Esophagus squamous epithelium (tissue), 5 donors: ENCODE results near the gene FARSA. TPM values are rescaled to one million over a fixed set of nuclear protein-coding genes. Genes with fewer than 3 reads are reported as not detected.
"Not testable (repeated sequence)": the region's sequence is repeated elsewhere in the genome, so short reads cannot be mapped to it uniquely, and the experiment has no call there.

Experiments
- DNase-seq: peaks from one replicate; lab custom pipeline; 2025; lab: John Stamatoyannopoulos, UW
- H3K27ac ChIP-seq, 4 donors: fragments of 200-600 bp; sonication (generic); one replicate each; pipeline ENCODE4 v1.5.1; 2016 to 2019; ENCODE audit warnings: mild to moderate bottlenecking in 1 of 4
- H3K27me3 ChIP-seq, 4 donors: fragments of 200-600 bp; sonication (generic); 1 replicate in 3 of 4; 2 replicates in 1 of 4; pipeline versions ENCODE4 v1.5.1 to v1.6.0; 2017 to 2021; ENCODE audit warnings: antibody characterized with exemption in 1 of 4
- H3K36me3 ChIP-seq, 3 donors: fragments of 200-600 bp; sonication (generic); one replicate each; pipeline ENCODE4 v1.5.1; 2016 to 2019
- H3K4me1 ChIP-seq, 3 donors: fragments of 200-600 bp; sonication (generic); one replicate each; pipeline ENCODE4 v1.5.1; 2017 to 2019
- H3K4me3 ChIP-seq, 4 donors: fragments of 200-600 bp; sonication (generic); 1 replicate in 3 of 4; 2 replicates in 1 of 4; pipeline ENCODE4 v1.5.1; 2016 to 2019; ENCODE audit warnings: mild to moderate bottlenecking in 2 of 4, moderate library complexity in 1 of 4
- H3K9me3 ChIP-seq, 3 donors: fragments of 200-600 bp; sonication (generic); one replicate each; pipeline ENCODE4 v1.5.1; 2016 to 2019
- CTCF ChIP-seq, 6 experiments: fragments of 450-650 bp in 4 of 6; fragments of 200-600 bp in 2 of 6; sonication (generic) in 2 of 6; IDR thresholded peaks; one replicate each; pipeline ENCODE4 v1.5.1; 2016 to 2019; ENCODE audit warnings: antibody characterized with exemption in 6 of 6, mild to moderate bottlenecking in 4 of 6, moderate library complexity in 4 of 6
- POLR2A ChIP-seq, 4 donors: fragments of 450-650 bp; IDR thresholded peaks; one replicate each; pipeline ENCODE4 v1.6.1; 2017; ENCODE audit warnings: antibody characterized with exemption in 4 of 4, mild to moderate bottlenecking in 4 of 4, moderate library complexity in 3 of 4
- WGBS, 2 donors: methylation state at CpG; one replicate each; pipeline ENCODE4 v1.1.5; 2018; 5-methylcytosine and 5-hydroxymethylcytosine counted together
- intact Hi-C: fragments of 100-400 bp; cut with DNase I; formaldehyde crosslinking; loops from one replicate; pipeline ENCODE4 v1.15.0; 2022
- total RNA-seq, 4 donors: library from RNA; depleted of rRNA; stranded (reverse); fragments of >200 nt; gene quantifications; one replicate each; pipeline ENCODE4 v1.1.0, GENCODE V29; 2016
- donor health status: DM: yes; HTN: yes; CAD: no.

Gene FARSA
- total RNA-seq, 4 donors from 2014 or later, result 47.7 to 53.8 (median 51.0) TPM

GRCh38 chr19:12956446-12957388 is 23.2 kb upstream of the FARSA start, which contains the start of gene GADD45GIP1:
Gene GADD45GIP1, minus strand, starts transcription at chr19:12957223. Its CDS starts 11 bp downstream, at chr19:12957212.
- Histone ChIP-seq H3K9me3 (no peaks in the 10 kb centered on the region), H3K36me3 (peaks cover under 1 to 30% (median 16%) of the 10 kb centered on the region in 3 donors), H3K27ac (peak within 1 kb of the TSS; percentile 88 to 97 (median 92)), H3K27me3 (no peaks in the 10 kb centered on the region), H3K4me1 (peaks cover 42 to 57% (median 43%) of the 10 kb centered on the region in 3 donors), H3K4me3 (peak within 1 kb of the TSS; percentile 65 to 95 (median 86))
- no peak for DNase-seq
- intact Hi-C loops, result no loop called here
- 1 to 4% methylated on average over 16 to 26 of the region's 84 CpGs for WGBS, 2 donors
- peak in 2 of 4 donors; percentile 57 to 73 for TF ChIP-seq POLR2A (IDR thresholded peaks at IDR 0.05)
- TF ChIP-seq CTCF (IDR thresholded peaks at IDR 0.05), result no peak

- intact Hi-C loops, result no loop called here
- no peak for TF ChIP-seq POLR2A (IDR thresholded peaks at IDR 0.05)
- no peak for TF ChIP-seq CTCF (IDR thresholded peaks at IDR 0.05)
- H3K27me3 ChIP-seq, result no peaks in the 10 kb centered on the region
- no peak for DNase-seq
- H3K4me3 ChIP-seq, result peak overlapping the region; percentile 65 to 95 (median 86)
- H3K36me3 ChIP-seq, result peaks cover 4 to 37% (median 23%) of the 10 kb centered on the region in 3 donors
- peak overlapping the region; percentile 88 to 97 (median 92) for H3K27ac ChIP-seq
- H3K9me3 ChIP-seq, result no peaks in the 10 kb centered on the region
- WGBS, 2 donors, result 22 to 35% methylated on average over 6 to 7 of the region's 12 CpGs
- H3K4me1 ChIP-seq, result peaks cover 42 to 63% (median 43%) of the 10 kb centered on the region in 3 donors
Measured at GRCh38 chr19:12955996-12956395, 22.5 kb upstream of the FARSA start.

GRCh38 chr19:12955575-12955974 is 22.1 kb upstream of the FARSA start:
- 74 to 77% methylated on average over 7 to 9 of the region's 9 CpGs for WGBS, 2 donors
- peaks cover 42 to 63% (median 43%) of the 10 kb centered on the region in 3 donors for H3K4me1 ChIP-seq

GRCh38 chr19:12954612-12954962 is 21.1 kb upstream of the FARSA start:
- Histone ChIP-seq H3K4me1 (peaks cover 42 to 63% (median 43%) of the 10 kb centered on the region in 3 donors), H3K27me3 (no peaks in the 10 kb centered on the region), H3K9me3 (no peaks in the 10 kb centered on the region), H3K27ac (peak overlapping the region; percentile 88 to 97 (median 92)), H3K4me3 (no peak overlapping the region), H3K36me3 (peaks cover 7 to 51% (median 33%) of the 10 kb centered on the region in 3 donors)
- intact Hi-C loops, result no loop called here
- WGBS, 2 donors, result 0 to 20% methylated on average over 1 of the region's 1 CpG
- TF ChIP-seq CTCF (IDR thresholded peaks at IDR 0.05) (no peak), POLR2A (IDR thresholded peaks at IDR 0.05) (no peak)
- no peak for DNase-seq

More at GRCh38 chr19:12955575-12955974, 22.1 kb upstream of the FARSA start:
- Histone ChIP-seq H3K27ac (peak overlapping the region; percentile 88 to 97 (median 92)), H3K36me3 (peaks cover 4 to 41% (median 27%) of the 10 kb centered on the region in 3 donors), H3K4me3 (peak overlapping the region in 2 of 4 donors; percentile 83 to 95)
- H3K27me3 ChIP-seq, intact Hi-C loops, H3K9me3 ChIP-seq, DNase-seq: not testable (repeated sequence)

- WGBS, 2 donors, result 59 to 72% methylated on average over 6 to 10 of the region's 12 CpGs
- Histone ChIP-seq H3K9me3 (no peaks in the 10 kb centered on the region), H3K27ac (peak overlapping the region; percentile 88 to 97 (median 92)), H3K4me1 (peaks cover 42 to 67% (median 43%) of the 10 kb centered on the region in 3 donors), H3K4me3 (no peak overlapping the region), H3K36me3 (peaks cover 9 to 57% (median 39%) of the 10 kb centered on the region in 3 donors), H3K27me3 (no peaks in the 10 kb centered on the region)
- intact Hi-C loops, result no loop called here
- TF ChIP-seq CTCF (IDR thresholded peaks at IDR 0.05) (no peak), POLR2A (IDR thresholded peaks at IDR 0.05) (no peak)
- DNase-seq, result no peak
Measured at GRCh38 chr19:12953799-12954611, 20.5 kb upstream of the FARSA start.
